Raji (cell line): Measurements from ENCODE around the gene ZNF322.

Experiments
- POLR2A ChIP-seq: IDR thresholded peaks from 2 replicates; pipeline ENCODE4 v1.6.1; 2011; ENCODE audit warnings: low read depth, low read length, control low read depth; ENCODE audit not compliant: insufficient read depth

Gene ZNF322

DNA sequence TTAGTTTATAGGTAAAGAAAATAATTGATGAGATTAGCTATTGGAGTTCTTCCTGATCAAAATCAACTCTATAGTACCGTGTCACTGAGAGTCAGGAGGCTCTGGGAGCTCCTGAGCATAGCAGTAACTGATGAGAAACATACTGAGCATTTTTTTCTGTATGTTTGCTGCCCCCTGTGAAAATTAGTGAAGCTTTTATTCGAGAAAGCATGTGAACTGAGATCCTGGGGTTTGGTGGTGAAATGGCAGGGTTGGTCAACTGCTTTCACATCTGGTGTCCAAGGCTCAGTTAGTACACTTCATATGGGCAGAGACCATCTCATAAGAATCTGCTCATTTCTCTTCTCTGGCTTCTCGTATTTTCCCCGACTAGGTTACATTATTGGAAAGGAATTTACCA lies 66.9 kb downstream of the ZNF322 start:
- no peak for TF ChIP-seq POLR2A

DNA sequence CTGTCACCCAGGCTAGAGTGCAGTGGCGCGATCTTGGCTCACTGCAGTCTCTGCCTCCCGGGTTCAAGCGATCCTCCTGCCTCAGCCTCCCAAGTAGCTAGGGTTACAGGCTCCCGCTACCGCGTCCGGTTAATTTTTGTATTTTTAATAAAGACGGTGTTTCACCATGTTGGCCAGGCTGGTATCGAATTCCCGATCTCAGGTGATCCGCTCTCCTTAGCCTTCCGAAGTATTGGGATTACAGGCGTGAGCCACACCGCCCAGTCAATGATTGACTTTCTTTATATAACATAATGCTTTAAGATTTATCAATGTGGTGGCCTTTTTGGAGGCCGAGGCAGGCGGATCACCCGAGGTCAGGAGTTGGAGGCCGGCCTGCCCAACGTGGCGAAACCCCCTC lies 70.6 kb downstream of the ZNF322 start:
- no peak for TF ChIP-seq POLR2A
